ENCODE data around the gene ABRAXAS1. TPM values are rescaled to one million over a fixed set of nuclear protein-coding genes. Genes with fewer than 3 reads are reported as not detected.

Gene ABRAXAS1
- total RNA-seq, 1 experiment from 2014 or later = 24.7 TPM

DNA sequence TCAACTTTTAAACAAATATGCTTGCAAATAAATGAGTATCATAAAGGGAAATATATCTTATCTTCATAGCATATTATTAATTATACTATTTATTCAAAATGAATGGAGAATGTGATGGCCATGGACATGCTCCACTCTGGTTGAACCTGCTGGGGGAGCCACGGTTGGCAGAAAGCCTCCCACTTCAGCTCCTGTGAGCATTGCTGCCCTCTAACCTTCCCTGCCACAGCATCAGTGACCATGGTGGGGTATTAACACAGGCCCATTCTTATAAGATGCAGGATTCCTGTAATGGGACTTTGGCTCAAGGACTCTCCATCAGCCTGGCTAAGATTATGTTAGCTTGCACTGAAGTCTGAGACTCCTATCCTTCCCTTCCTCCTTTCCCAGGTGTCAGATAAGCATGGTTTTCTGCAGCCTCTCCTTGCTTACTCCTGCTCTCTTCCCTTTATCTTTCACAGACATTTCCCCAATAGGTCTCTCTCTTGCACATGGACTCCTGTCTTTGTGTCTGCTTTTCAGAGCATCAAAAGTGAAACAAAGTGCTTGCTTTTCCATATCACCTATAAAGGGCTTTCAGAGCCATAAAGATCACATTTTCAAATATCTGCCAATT, 4.9 kb upstream of the ABRAXAS1 start:
- H3K14ac ChIP-seq (ENCODE audit: insufficient read depth, low read length) = no peak overlapping the region
- no peaks in the 10 kb centered on the region for H3K23me2 ChIP-seq (ENCODE audit: insufficient read length, low read depth, low read length, poor library complexity, severe bottlenecking)
- no peak overlapping the region for H3K9ac ChIP-seq (ENCODE audit: extremely low read depth, insufficient read length, low read length)
- H2BK12ac ChIP-seq (ENCODE audit: insufficient read length, low read depth, low read length) = no peak overlapping the region
- H2AK5ac ChIP-seq (ENCODE audit: insufficient read length, low read length) = no peak overlapping the region
- H4K91ac ChIP-seq (ENCODE audit: insufficient read length, low read depth, low read length) = no peak overlapping the region
- H3K36me3 Mint-ChIP-seq (ENCODE audit: insufficient read depth in 1 of 3, low read depth in 3 of 3) = no peaks in the 10 kb centered on the region
- no peak overlapping the region for H3K27ac ChIP-seq (ENCODE audit: insufficient read length, low read depth, low read length)
- no peak overlapping the region for H3K27ac Mint-ChIP-seq
- H4K8ac ChIP-seq (replicated peaks; ENCODE audit: insufficient read length, low read depth, low read length) = no peak overlapping the region
- no peak overlapping the region for H3K4me2 ChIP-seq (ENCODE audit: insufficient read depth, insufficient read length, low read length)
- peaks cover 2 to 5% of the 10 kb centered on the region in 2 experiments for H3K4me1 Mint-ChIP-seq
- no peak overlapping the region for H2BK120ac ChIP-seq (ENCODE audit: low read depth, low read length, poor library complexity, severe bottlenecking)
- no peak overlapping the region for H2BK20ac ChIP-seq (ENCODE audit: low read depth, low read length, poor library complexity, severe bottlenecking)
- H3K9me3 Mint-ChIP-seq = no peaks in the 10 kb centered on the region
- H3K23ac ChIP-seq (ENCODE audit: insufficient read length, low read depth, low read length) = no peak overlapping the region
- no peak overlapping the region for H2AFZ ChIP-seq (ENCODE audit: low read length)
- peak; percentile 40 for DNase-seq
- H2BK5ac ChIP-seq (ENCODE audit: insufficient read length, low read length) = no peak overlapping the region
- no peak overlapping the region for H3K56ac ChIP-seq (ENCODE audit: insufficient read length, low read depth, low read length)
- WGBS (ENCODE audit: extremely low coverage, insufficient read length, low lambda C conversion rate) = no CpG with 5 or more reads among the region's 1 CpG
- H3K18ac ChIP-seq (ENCODE audit: insufficient read length, low read depth, low read length) = no peak overlapping the region
- no peak overlapping the region for H3T11ph ChIP-seq (ENCODE audit: low read length)
- H3K27me3 ChIP-seq (ENCODE audit: insufficient read depth, low read length) = no peaks in the 10 kb centered on the region
- peak; percentile 39; the same call in 2 of the 3 replicates for TF ChIP-seq CTCF (conservative IDR thresholded peaks at IDR 0.05)
- H3K79me2 ChIP-seq (ENCODE audit: insufficient read depth, low read length) = no peaks in the 10 kb centered on the region
- H4K20me1 ChIP-seq (ENCODE audit: control insufficient read depth, insufficient read depth, insufficient read length) = no peaks in the 10 kb centered on the region
- H3K79me1 ChIP-seq (ENCODE audit: insufficient read depth, low read depth, low read length, poor library complexity, severe bottlenecking) = no peaks in the 10 kb centered on the region
- no peak overlapping the region for H3K4me3 Mint-ChIP-seq
- H3K4me1 ChIP-seq (ENCODE audit: insufficient read depth, low read length) = no peaks in the 10 kb centered on the region
- no peaks in the 10 kb centered on the region for H3K27me3 Mint-ChIP-seq (ENCODE audit: low read depth)
- no peak overlapping the region for H2BK15ac ChIP-seq (ENCODE audit: low read depth, low read length)
- H3K4ac ChIP-seq (ENCODE audit: low read depth, low read length) = no peak overlapping the region
- H4K5ac ChIP-seq (ENCODE audit: insufficient read length, low read depth, low read length) = no peak overlapping the region
- H3K9me3 ChIP-seq (ENCODE audit: control insufficient read depth, low read depth, low read length) = no peaks in the 10 kb centered on the region
